Activated CD8-positive, alpha-beta memory T cell treated with anti-CD3 and anti-CD28 coated beads for 4 hours (primary cell): ENCODE measurements around the gene APMAP.
"Not testable (repeated sequence)": the region's sequence is repeated elsewhere in the genome, so short reads cannot be mapped to it uniquely, and the experiment has no call there.

Source experiments
- DNase-seq, 2 donors: peaks; one replicate each; pipeline ENCODE4 v3.0.0-alpha.2; 2020; ENCODE audit warnings: low read depth in 2 of 2

The APMAP gene

GRCh38 chr20:25008388-25009217, 16.1 kb upstream of the APMAP start:
- no peak for DNase-seq

DNA sequence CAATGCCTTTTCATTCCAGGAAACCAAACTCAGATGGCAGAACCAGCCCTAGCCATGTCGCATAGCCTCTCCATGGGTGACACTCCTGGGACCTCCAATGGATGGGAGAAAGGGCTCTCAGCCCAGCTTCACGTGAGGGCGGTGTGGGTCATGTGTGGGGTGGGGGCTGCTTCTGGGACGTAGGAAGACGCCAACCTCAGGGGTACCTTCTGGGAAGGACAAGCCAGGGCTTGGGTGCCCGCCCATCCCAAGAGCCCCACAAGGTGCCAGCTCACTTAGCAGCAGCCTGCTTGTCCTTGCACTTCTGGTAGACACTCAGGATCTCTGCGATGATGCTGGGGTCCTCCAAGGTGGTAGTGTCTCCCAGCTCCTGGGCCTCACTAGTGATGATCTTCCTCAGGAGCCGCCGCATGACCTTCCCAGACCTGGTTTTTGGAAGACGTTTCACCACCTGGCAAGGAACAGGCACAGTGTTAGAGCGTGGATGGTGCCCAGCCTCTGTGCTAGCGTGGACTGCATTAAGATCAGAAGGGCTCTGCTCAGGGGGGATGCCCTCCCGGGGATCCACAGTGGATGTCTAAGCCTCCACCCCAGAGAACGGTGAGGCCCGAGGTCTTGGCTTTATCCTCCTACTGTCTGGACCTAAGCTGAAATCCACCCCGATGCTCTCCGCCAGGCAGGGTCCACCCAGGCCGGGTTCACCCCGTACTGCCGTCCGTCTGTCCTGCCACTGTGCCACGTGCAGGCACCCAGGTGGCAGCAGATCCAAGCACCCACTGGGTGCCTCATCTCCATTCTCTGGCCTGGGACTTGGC, 15.1 kb upstream of the APMAP start:
- no peak for DNase-seq

DNA sequence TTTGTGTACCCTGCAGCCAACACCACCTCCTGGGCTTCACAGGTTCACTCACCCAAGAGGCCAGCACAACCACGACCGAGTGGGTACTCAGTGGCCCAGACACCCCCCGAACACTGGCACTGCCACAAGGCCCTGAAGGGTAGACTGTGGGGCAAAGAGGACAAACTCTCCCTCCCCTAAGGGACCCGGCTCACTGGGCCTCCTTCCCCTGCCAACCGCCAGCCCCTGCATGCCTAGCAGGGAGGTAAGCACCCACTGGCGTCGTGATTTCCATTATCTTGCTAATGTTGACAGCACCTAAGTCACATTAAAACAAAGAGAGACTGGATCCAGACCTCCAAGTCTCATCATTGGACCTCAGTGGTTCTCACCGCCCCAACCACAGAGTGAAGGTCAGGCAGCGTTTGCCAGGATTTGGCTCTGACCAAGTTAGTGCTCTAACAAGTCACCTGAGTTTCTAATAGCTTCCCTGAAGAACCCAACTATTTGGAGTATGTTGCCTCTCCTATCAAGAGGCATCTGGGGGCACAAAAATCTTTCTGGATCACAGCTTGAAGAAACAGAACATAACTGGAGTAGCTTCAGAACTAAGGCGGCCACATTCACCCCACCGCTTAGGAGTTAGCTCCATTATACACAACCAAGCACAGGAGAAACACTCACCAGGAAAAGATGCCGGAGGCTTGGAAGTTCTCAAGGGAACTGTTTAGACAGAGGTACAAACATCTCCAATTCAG, 14.0 kb upstream of the APMAP start:
- DNase-seq, result no peak

- DNase-seq, result no peak
Observed at GRCh38 chr20:25005661-25006060, 13.1 kb upstream of the APMAP start.

DNA sequence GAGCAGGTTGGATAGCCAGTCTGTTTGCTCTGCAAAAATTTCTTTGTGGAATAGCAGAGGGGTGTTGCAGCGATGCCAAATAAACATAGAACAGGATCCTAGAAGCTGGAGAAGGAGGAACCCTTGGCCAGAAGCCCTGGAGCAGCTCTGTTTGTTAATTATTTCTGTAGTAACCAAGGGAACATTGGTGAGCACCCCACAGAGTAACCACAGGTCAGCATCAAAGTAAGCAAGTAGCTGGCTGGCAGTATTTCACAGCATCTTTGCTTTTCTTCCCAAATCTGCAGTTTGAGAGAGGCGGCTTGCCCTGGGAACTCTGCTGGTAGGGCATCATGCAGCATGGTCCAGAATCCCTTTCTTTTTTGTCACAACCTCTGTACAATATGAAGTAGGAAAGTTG, 12.7 kb upstream of the APMAP start:
- DNase-seq, result no peak

DNA sequence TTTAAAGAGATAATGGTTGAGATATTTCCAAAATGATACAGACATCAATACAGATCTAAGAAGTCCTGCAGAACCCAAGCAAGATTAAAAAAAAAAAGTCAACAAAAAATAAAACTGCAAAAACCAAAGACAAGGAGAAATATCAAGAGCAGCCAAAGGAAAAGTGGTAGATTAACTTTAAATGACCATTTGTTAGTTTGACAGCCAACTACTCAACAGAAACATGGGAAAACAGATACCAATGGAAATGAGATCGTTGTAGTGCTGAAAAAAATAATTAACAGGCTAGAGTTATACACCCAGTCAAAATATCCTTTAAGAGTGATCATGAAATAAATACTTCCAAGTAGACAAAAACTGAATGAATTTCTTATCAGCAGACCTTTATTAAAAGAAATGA, 10.5 kb upstream of the APMAP start:
- DNase-seq, result no peak

DNA sequence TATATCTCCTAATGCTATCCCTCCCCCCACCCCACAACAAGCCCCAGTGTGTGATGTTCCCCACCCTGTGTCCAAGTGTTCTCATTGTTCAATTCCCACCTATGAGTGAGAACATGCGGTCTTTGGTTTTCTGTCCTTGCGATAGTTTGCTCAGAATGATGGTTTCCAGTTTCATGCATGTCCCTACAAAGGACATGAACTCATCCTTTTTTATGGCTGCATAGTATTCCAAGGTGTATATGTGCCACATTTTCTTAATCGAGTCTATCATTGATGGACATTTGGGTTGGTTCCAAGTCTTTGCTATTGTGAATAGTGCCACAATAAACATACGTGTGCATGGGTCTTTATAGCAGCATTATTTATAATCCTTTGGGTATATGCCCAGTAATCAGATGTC, 8.8 kb upstream of the APMAP start:
- DNase-seq, result not testable (repeated sequence)

DNA sequence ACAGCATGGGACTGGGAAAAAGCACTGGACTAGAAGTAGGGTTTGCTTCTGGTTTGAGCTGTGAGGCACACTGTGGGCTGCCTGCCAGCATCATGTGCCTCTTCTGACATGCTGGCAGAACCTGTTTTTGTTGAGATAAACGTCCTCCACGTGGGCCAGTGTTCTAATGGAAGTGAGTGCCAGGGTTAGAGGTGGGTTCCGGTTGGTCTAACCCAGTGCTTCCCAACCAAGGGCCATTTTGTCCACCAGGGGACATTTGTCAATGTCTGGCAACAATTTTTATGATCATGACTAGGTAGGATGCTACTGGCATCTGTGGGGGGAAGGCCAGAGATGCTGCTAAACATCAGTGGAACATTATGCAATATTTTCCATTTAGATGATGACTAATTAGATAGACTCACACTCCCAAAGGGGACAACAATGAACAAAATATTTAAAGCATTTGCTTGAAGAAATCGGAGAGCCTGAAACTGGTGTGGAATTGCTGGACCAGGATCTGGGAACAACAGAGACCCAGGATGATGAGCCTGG, 7.8 kb upstream of the APMAP start:
- DNase-seq, result no peak

GRCh38 chr20:24999568-24999967, 7.0 kb upstream of the APMAP start:
- no peak for DNase-seq

DNA sequence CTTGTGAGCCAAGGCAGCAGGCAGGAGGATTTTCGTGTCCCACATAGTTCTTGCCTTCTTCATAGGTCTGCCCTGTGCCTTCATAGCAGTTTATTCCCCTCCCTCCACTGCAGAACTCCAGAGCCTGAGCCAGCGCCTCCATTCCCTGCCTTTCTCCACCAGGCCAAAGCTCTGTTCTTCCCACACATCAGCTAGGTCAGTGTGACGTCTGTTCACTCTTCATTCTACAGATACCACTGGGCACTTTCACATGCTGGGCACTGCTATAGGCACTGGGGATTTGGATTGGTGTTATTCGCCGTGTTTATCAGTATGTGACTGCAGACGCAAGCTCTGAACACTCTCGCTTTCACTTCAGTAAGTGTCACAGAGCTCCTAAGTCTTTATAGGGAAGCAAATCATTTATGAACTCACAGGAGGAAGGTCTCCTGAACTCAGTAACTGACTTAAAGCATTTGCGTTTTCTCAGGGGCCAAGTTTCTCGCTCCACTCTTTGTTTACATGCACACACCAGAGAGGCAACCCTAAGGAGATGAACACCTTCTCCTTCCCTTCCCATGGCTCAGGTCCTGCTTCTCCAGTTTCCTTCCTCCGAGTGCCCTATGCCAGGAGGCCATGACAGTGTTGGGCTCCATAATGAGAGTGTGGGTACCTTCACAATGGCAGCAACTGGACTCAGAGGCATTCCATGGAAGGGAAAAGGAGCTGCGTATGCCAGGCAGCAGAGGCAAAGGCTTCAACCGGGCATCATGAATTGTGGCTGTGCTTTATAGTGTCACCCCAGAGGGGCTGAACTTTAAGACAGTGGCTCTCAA, 6.3 kb upstream of the APMAP start:
- DNase-seq, result no peak

- no peak for DNase-seq
Observed at GRCh38 chr20:24998121-24998520, 5.6 kb upstream of the APMAP start.

- no peak for DNase-seq
Observed at GRCh38 chr20:24996449-24997377, 4.2 kb upstream of the APMAP start.

DNA sequence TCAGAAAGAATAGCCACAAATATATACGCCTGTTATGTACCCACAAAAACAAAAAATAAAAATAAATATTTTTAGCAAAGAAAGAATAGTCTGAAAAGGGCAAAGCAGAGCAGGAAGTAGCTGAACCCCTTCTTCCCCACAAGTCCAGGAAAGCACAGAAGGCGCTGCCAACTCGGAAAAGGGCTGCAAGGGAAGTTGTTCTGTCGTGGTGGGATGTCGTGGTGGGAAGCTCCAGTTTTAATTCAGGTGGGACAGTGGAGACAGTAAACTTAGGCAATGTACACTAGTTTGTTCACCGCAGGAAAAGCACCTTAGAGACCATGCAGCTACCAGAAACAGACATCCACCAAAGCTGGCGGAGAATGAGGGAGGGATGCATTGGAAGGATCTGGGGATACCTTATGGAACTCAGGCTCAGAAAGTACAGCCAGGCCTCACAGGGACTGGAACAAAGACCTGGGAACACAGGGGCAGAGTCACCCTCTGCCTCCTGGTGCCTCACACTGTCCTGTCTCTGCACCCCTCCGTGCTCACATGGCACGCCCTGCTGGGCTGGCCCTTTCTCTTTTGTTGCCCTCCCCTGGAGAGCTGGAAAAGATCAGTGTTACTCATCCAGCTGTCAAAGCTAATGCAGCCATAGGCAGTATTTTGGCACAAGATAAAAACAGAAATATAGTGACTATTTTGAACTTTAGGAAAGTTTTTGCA, 3.3 kb upstream of the APMAP start:
- DNase-seq, result no peak

DNA sequence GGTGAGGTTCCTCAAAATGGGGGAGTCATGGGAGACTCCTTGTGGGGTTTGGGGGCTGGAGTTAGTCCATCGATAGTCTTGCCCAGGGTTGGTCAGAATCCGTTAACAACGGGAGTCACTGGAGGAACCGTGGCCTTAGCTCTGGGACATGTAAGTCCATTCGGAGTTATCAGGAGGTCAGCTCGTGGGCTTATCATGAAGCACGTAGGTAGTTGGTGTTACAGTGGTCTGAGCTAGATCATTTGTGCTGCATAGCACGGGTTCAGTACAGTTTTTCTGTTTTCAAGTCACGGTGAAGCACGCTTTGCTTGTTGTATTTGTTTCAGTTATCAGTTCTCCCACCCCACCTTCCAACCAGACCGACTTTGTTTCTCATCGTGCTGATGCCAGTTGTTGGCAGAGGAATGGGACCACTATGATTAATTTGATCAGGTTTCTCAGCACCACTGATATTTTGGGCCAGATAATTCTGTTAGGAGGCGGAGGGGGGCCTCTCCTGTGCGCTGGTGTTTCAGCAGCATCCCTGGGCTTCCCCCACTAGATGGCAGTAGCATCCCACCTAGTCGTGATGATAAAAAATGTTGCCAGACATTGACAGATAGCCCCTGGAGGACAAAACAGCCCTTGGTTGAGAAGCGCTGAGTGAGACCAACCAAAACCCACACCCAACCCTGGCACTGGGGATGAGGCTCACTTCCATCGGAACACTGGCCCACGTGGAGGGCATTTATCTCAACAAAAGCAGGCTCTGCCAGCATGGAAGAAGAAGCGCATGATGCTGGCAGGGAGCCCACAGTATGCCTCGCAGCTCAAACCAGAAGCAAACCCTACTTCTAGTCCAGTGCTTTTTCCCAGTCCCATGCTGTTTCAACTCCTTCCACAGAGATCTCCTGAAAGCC, 2.2 kb upstream of the APMAP start:
- peak; percentile 66 to 67 for DNase-seq

- DNase-seq, result no peak
Observed at GRCh38 chr20:24994186-24994465, 1.6 kb upstream of the APMAP start.

- no peak for DNase-seq
Observed at GRCh38 chr20:24993337-24994185, 1.0 kb upstream of the APMAP start.

- no peak for DNase-seq
Observed at GRCh38 chr20:24991897-24992486, 559 bp downstream of the APMAP start.
